ENCODE measurements around the gene C2CD2. TPM values are rescaled to one million over a fixed set of nuclear protein-coding genes. Genes with fewer than 3 reads are reported as not detected.

Gene C2CD2
- total RNA-seq, 1 donor from 2014 or later: 15.3 TPM

DNA sequence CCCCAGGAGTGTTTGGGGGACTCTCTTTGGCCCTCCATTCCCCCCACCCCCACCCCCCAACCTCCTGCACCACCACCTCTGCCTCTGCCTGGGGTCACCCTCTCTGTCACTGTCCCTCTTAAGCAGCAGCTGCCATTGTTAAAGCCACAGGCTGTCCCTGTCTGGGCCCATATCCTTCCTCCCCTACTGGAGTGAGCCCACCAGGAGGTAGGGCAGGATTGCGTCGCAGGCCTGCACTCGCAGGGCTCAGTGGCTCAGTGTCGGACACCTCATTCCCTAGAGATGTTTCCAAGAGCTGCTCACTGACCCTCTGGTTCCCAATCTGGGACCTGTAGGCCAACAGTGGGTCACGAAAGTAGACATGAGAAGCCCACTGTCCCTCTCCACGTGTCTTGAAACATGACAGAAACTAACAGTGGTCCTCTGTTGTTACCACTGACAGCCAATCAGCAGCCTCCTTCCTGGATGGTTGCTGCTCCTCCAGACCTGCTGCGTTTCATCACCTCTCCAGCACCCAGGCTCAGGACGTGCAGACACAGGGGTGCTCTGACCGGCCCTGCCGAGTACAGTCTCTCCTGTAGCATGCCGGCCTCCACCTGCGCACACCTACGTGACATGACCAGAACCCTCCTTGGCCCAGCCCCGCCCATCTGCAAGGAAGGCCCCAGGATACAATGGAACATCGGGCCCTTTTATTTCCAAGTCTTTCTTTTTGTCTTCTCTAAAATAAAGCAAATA is 82.4 kb downstream of the C2CD2 start:
- no peak overlapping the region for H3K9ac ChIP-seq
- no peaks in the 10 kb centered on the region for H3K27me3 ChIP-seq
- Mint-ChIP-seq H3K4me1 (peaks cover 15% of the 10 kb centered on the region), H3K4me3 (no peak overlapping the region), H3K27ac (peak overlapping the region; percentile 32), H3K36me3 (peaks cover 9% of the 10 kb centered on the region), H3K9me3 (no peaks in the 10 kb centered on the region), H3K27me3 (ENCODE audit: insufficient read depth, low read depth) (peaks cover 4% of the 10 kb centered on the region)
- DNase-seq (ENCODE audit: low spot score): no peak
- H2AFZ ChIP-seq (replicated peaks): no peak overlapping the region
- no peak overlapping the region for H3K4me3 ChIP-seq
- H4K20me1 ChIP-seq (ENCODE audit: low read depth): no peaks in the 10 kb centered on the region
- H3K36me3 ChIP-seq: no peaks in the 10 kb centered on the region
- no peak overlapping the region for H3K4me2 ChIP-seq
- H3K9me3 ChIP-seq (ENCODE audit: low read depth): no peaks in the 10 kb centered on the region
- no peaks in the 10 kb centered on the region for H3F3A ChIP-seq (ENCODE audit: low read depth)
- H3K27ac ChIP-seq: no peak overlapping the region
- H3K79me2 ChIP-seq (ENCODE audit: low read depth): peaks cover 9% of the 10 kb centered on the region
- H3K4me1 ChIP-seq: peaks cover 16% of the 10 kb centered on the region
- no peak for TF ChIP-seq EZH2 (IDR thresholded peaks at IDR 0.05)
- TF ChIP-seq EZH2phosphoT487 (IDR thresholded peaks at IDR 0.05): no peak
- TF ChIP-seq, protein P1, sequence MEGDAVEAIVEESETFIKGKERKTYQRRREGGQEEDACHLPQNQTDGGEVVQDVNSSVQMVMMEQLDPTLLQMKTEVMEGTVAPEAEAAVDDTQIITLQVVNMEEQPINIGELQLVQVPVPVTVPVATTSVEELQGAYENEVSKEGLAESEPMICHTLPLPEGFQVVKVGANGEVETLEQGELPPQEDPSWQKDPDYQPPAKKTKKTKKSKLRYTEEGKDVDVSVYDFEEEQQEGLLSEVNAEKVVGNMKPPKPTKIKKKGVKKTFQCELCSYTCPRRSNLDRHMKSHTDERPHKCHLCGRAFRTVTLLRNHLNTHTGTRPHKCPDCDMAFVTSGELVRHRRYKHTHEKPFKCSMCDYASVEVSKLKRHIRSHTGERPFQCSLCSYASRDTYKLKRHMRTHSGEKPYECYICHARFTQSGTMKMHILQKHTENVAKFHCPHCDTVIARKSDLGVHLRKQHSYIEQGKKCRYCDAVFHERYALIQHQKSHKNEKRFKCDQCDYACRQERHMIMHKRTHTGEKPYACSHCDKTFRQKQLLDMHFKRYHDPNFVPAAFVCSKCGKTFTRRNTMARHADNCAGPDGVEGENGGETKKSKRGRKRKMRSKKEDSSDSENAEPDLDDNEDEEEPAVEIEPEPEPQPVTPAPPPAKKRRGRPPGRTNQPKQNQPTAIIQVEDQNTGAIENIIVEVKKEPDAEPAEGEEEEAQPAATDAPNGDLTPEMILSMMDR (IDR thresholded peaks at IDR 0.05): no peak

DNA sequence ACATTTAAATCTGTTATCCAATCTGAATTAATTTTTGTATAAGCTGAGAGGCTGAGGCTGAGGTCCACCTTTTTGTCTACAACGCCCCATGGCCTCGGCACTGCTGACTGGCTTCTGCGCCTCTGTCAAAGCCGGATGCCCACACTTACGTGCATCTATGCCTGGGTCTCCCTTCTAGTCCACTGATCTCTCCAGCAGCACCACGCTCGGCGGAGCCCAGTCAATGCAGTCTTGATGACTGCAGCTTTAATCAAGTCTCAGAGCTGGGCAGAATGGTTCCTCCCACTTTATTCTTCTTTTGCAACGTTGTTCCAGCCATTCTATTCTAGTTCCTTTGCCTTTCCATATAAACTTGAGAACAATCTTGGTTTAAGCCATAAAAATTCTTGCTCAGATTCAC is 84.0 kb downstream of the C2CD2 start:
- peaks cover 4% of the 10 kb centered on the region for H3K27me3 Mint-ChIP-seq (ENCODE audit: insufficient read depth, low read depth)
- H3K4me3 ChIP-seq: no peak overlapping the region
- no peak overlapping the region for H3K4me3 Mint-ChIP-seq
- H3K79me2 ChIP-seq (ENCODE audit: low read depth): no peaks in the 10 kb centered on the region
- H3K27me3 ChIP-seq: no peaks in the 10 kb centered on the region
- peaks cover 12% of the 10 kb centered on the region for H3K4me1 Mint-ChIP-seq
- DNase-seq (ENCODE audit: low spot score): no peak
- H3K9me3 Mint-ChIP-seq: no peaks in the 10 kb centered on the region
- no peak for TF ChIP-seq EZH2phosphoT487 (IDR thresholded peaks at IDR 0.05)
- no peak for TF ChIP-seq EZH2 (IDR thresholded peaks at IDR 0.05)
- TF ChIP-seq, protein P1 (IDR thresholded peaks at IDR 0.05): no peak
- H3K36me3 ChIP-seq: no peaks in the 10 kb centered on the region
- H3K9me3 ChIP-seq (ENCODE audit: low read depth): no peaks in the 10 kb centered on the region
- peaks cover 4% of the 10 kb centered on the region for H3K36me3 Mint-ChIP-seq
- H3K4me2 ChIP-seq: no peak overlapping the region
- no peaks in the 10 kb centered on the region for H3F3A ChIP-seq (ENCODE audit: low read depth)
- H3K4me1 ChIP-seq: peaks cover 16% of the 10 kb centered on the region
- no peak overlapping the region for H2AFZ ChIP-seq (replicated peaks)
- no peak overlapping the region for H3K27ac ChIP-seq
- H4K20me1 ChIP-seq (ENCODE audit: low read depth): no peaks in the 10 kb centered on the region
- H3K9ac ChIP-seq: no peak overlapping the region
- H3K27ac Mint-ChIP-seq: peak overlapping the region; percentile 2

DNA sequence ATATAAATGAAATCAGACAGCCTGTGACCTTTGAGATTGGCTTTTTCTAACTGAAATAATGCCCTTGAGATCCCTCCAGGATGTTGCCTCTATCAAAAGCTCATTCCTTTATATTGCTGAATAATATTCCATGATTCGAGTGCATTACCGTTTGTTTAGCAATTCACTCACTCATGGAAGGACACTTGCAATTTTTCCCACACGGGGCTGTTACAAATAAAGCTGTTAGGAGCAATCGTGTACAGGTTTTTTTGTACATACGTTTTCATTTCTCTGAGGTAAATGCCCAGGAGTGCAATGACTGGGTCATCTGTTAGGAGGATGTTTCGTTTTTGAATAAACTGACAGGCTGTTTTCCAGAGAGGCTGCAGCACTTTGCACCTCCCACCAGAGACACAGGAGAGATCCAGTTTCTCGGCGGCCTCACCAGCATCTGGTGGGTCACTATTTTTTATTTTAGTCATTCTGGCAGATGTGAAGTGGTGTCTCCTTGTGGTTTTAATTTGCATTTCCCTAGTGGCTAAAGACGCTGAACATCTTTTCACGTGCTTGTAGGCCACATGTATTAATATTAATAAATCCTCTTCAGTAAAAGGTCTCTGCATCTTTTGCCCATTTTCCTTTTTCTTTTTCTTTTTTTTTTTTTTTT is 85.6 kb downstream of the C2CD2 start:
- peaks cover 2% of the 10 kb centered on the region for H3K36me3 Mint-ChIP-seq
- H3K4me1 Mint-ChIP-seq: peaks cover 12% of the 10 kb centered on the region
- Histone ChIP-seq H4K20me1 (ENCODE audit: low read depth) (no peaks in the 10 kb centered on the region), H3K9me3 (ENCODE audit: low read depth) (no peaks in the 10 kb centered on the region), H3K79me2 (ENCODE audit: low read depth) (no peaks in the 10 kb centered on the region), H3K27me3 (no peaks in the 10 kb centered on the region), H3K27ac (no peak overlapping the region), H3K9ac (no peak overlapping the region), H2AFZ (replicated peaks) (no peak overlapping the region), H3K36me3 (no peaks in the 10 kb centered on the region), H3F3A (ENCODE audit: low read depth) (no peaks in the 10 kb centered on the region), H3K4me1 (peaks cover 16% of the 10 kb centered on the region), H3K4me2 (no peak overlapping the region), H3K4me3 (no peak overlapping the region)
- DNase-seq (ENCODE audit: low spot score): no peak
- no peaks in the 10 kb centered on the region for H3K9me3 Mint-ChIP-seq
- H3K4me3 Mint-ChIP-seq: no peak overlapping the region
- TF ChIP-seq, protein P1 (IDR thresholded peaks at IDR 0.05): no peak
- TF ChIP-seq EZH2 (IDR thresholded peaks at IDR 0.05): no peak
- TF ChIP-seq EZH2phosphoT487 (IDR thresholded peaks at IDR 0.05): no peak
- peaks cover 2% of the 10 kb centered on the region for H3K27me3 Mint-ChIP-seq (ENCODE audit: insufficient read depth, low read depth)
- no peak overlapping the region for H3K27ac Mint-ChIP-seq

Measured in neural progenitor cell (in vitro differentiated cells).